NCI-H82 treated with DMSO at 0.1 percent for 48 hours (cell line): Measurements from ENCODE around the gene MAP3K5.
A peak's percentile ranks its signal among the peaks of the same experiment; 100 is the strongest.

Experiments
- DNase-seq: peaks from one replicate; lab custom pipeline; 2025; ENCODE audit not compliant: unreplicated experiment; lab: John Stamatoyannopoulos, UW

MAP3K5 gene

DNA sequence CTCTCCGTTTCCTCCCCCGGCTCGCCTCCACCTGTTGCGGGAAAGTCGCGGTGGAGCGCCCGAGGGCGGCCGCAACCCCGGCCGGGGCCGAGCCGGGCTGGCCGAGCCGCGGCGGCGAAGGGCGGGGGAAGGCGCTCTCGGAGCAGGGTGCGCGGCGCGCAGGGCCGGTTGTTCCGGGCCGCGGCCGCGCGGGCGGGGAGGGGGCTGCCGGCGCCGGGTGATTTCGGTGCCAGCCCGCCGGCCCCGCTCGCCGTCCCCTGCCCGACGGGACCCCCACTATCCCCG, 242.3 kb downstream of the MAP3K5 start:
- no peak for DNase-seq

DNA sequence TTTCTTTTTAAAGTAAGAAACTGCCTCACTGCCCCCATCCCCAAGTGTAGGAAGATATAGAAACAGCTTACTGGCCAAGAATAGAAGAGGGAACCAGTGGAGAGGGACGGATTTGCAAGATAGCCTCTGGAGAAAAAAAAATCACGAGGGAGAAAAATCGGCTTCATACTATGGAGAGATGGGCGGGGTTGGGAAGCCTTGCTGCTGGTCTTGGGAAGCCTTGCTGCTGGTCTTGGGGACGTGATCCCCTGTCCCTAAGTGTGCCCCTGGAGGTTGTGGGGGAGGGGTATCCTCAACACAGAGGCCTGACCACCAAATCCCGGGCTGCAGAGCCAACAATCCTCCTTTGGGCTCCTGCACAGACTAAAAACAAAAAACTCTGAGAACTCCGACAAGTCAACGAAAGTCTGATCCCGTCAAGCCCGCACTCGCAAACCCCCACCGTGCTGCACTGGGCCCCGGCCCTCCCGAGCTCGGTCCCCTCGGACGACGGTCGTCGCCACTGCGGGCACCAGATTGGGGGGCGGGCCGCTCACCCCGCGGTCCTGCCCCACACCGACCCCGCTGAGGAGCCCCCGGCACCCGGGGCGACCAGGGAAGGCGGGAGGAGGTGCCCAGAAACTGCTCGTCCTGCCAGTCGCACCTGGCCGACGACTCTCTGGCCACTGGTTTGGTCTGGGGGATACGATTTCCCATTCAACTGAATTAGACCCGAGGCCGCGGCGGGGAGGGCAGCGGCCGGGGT, 242.8 kb downstream of the MAP3K5 start:
- no peak for DNase-seq

DNA sequence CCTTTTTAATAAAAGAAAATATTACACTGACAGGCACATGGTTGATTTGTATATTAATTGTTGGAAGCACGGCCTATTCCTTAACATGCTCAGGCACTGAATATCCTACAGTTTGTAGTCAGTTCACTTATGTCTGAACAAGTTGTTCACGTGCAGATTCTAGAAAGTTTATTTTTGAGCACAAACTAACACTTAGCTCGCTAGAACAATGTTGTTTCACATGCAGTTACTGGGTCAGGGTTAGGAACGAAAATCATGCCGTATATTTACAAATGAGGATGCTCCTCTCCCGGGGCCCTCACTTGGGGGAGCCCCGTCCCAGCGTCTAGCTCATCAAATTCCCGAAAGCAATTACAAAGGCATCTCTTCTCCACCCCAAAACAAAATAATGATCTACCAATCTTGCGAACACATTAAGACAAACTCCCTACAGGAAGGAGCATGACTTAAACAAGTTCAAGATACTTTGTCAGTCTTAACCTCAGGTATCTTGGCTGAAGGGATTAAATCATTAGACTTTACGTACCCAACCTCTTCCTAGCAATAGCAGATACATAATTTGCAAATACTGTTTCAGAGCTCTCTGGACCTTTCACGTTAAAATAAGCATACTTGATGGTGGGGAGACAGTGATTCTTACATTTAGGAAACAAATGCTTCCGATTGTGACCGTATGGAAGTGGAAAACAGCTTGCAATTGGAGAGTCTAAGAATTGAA, 243.5 kb downstream of the MAP3K5 start:
- DNase-seq: no peak

DNA sequence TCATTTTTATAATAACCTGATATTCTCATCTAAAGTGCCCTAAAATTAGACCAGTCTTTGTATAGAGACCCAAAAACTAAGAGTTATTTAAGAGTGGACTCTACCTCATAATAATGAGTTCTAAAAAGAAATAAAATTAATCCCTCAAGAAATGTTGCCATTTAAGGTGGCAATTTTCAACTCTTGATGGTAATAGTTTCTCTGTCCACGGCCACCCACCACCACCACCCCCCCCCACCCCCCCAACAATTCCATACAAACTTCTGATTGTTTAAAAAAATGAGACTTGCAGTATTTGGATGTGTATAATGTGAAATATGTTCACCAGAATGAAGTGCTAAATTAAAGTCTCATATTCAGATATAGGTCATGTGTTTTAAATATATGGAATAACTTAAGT, 244.4 kb downstream of the MAP3K5 start:
- DNase-seq: no peak

DNA sequence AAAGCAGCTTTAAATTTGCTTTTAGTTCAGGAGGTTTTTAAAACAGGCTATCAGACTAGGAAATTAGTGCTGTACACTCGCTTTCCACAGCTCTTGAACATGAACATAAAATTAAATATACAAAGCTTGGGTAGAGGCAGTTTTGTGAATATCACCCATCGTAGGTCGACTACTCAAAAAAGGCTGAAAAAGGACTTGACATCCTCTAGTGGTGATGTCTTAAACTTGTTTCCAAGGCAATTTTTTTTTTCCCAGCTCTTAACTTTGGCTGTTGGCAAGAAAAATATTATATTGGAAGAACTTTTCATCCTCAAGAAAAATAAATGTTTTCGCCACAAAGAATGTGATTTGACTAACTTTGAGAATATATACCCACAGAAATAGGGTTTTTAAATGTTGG, 244.9 kb downstream of the MAP3K5 start:
- no peak for DNase-seq

DNA sequence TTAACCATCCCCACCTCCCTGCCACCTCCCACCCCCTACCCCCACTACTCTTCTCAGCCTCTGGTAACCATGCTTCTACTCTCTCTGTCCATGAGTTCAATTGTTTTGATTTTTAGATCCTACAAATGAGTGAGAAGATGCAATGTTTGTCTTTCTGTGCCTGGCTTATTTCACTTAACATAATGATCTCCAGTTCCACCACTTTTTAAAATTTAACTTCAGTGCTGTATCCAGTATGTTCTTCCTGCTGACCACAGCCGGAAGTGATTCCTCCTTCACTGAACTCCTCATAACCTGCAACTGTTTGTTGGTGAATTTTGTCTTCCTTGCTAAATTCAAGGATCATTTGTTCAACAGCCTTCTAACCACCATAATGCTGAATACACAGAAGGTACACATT, 245.9 kb downstream of the MAP3K5 start:
- no peak for DNase-seq

DNA sequence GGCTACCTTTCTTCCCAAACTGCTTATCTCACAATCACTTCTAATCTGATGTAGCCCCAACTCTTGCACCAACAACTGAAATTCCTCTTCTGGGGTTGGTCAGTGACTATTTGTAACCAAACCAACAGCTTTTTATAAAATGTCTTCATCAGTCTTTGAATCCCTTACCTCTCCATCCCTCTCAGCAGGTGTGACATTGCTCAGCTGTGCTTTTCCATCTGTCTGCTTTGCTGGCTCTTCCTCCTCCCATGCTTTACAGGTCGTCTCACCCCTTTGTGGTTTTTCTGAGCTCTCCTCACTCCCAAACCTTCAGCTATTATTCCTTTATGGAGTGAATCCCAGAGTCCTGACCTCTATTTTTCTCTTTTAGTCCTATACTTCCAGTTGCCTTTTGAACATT, 248.0 kb downstream of the MAP3K5 start:
- DNase-seq: no peak

DNA sequence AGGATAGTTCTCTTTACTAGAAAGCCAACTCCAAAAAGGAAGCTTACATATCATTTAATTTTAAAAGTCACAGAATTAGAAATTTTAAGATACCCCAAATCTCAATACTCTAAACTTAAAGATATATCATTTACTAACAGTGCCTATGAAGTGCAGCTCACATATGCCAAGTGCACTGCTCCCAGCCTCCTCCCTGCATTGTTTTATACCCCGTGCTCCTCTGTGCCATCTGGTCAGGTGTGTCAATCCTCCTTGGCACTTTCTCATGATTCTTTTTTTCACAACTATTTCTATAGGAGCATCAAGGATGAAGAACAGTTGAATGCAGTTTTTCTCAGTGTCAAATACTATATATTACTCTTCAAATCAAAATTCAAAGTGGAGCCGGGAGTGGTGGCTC, 250.9 kb downstream of the MAP3K5 start:
- DNase-seq: no peak

DNA sequence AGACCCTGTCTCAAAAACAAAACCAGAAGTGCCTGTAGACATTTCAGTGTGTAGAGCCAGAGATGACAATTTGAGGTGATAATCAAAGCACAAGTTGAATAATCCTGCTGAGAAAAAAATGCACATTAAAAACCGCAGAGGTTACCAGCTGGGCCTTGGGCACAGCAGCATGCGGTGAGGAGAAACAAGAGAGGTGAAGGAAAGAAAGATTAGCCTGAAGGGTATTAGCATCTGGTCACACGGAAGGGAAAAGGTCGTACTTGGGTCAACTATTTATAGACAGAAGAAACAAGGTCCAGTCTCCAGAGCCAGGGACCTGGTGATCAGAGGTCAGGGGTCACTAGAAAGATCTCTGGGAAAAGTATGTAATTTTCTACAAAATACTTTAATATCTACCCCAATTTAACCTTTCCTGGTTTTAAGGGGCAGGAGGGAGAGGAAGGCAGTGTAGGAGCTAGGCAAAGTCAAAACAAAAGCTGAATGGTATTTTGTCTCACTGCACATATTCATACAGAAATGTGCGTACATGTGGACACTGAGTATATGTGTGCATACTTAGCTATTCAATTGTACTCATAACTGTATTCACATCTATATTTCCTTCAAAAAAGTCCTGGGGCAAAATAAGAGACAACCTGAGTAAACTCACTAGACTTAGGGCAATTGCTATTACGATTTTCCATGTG, 252.2 kb downstream of the MAP3K5 start:
- no peak for DNase-seq

DNA sequence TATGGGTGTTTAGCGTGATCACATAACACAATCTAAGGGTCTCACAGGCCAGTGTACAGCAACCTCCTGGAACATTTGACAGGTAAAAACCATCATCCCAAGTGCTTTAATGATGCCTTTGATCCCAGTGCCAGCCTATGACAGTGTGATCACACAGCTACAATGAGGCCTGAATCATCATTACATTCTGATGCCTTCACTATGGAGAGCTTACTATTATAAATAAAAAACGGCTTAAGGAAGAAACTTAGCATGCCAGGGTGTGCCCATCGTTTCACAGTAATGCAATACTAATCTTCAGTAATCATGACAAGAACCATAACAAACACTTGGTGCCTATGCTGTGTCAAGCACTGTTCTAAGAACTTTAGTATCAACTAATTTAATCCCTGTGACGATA, 253.4 kb downstream of the MAP3K5 start:
- DNase-seq: no peak

DNA sequence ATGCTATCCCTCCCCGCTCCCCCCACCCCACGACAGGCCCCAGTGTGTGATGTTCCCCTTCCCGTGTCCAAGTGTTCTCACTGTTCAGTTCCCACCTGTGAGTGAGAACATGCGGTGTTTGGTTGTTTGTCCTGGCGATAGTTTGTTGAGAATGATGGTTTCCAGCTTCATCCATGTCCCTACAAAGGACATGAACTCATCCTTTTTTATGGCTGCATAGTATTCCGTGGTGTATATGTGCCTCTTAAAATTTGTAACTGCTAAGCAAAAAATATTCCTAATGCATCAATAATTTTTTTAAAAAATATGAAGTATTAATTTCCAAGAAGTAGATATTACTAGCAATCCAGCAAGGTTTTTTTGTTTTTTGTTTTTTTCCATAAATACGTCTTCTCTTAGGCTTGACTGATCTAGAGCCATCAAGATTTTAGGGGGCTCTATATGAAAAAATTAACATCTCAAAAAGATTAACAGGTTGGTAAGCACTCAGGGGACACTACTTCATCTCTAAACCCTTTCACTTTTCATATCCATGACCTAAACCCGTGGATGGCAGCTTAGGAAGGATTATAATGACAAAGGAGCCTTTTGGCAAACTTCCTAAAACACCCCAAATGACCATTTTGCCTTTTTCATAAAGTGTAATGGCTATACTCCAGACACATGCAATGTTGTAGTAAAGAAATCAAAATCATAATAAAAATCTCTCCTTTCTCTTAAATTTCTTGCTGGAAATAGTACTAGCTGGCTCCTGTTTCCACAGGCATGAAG, 256.2 kb downstream of the MAP3K5 start:
- no peak for DNase-seq

DNA sequence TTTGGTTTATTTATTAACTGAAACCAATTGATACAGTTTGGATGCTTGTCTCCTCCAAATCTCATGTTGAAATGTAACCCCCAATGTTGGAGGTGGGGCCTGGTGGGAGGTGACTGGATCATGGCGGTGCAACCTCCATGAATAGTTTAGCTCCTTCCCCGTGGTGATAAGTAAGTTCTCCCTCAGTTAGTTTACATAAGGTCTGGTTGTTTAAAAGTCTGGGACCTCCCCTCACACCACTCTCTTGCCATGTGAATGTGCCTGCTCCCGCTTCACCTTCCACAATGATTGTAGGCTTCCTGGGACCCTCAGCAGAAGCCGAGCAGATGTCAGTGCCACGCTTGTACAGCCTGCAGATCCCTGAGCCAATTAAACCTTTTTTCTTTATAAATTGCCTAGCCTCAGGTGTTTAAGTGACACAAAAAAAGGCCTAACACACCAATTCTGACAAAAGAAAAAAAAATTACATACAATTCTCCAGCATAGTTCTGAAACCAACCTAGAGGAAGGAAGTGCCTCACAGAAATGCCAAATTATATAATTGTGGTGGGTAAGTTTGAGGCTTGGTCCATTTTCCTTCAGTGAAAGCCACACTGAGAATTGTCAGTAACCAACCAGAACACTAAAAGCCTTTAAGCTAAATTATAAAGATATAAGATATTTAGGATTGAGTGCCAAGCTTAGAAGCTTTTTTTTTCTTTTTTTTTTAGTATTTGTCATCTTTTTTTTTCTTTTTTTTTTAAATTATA, 257.1 kb downstream of the MAP3K5 start:
- no peak for DNase-seq

DNA sequence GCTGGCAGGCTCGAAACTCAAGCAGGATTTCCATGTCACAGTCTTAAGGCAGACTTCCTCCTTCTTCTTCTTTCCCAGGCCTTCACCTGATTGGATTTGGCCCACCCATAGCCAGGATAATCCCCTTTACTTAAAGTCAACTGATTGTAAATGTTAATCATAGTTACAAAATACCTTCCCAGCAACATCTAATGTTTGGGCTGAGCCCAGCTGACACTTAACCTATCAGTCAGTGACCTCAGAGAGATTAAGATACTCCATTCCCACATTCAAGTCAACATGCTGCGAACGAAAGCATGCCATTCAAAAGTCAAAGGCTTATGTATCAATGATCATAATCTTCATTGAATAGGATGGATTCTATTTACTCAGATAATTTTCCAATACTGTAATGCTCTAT, 258.0 kb downstream of the MAP3K5 start:
- DNase-seq: peak; percentile 23

DNA sequence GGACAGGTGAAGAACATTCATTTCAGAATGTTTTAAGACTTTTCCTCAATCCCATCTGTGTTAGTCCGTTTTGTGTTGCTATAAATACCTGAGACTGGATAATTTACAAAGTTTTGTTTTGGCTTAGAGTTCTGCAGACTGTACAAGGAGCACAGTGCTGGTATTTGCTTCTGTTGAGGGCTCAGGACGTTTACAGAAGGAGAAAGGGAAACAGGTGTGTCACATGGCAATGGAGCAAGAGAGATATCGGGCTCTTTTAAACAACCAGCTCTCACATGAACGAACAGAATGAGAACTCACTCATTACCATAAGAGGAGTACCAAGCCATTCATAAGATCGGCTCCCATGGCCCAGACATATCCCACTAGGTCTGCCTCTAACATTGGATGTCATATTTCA, 258.8 kb downstream of the MAP3K5 start:
- DNase-seq: no peak

DNA sequence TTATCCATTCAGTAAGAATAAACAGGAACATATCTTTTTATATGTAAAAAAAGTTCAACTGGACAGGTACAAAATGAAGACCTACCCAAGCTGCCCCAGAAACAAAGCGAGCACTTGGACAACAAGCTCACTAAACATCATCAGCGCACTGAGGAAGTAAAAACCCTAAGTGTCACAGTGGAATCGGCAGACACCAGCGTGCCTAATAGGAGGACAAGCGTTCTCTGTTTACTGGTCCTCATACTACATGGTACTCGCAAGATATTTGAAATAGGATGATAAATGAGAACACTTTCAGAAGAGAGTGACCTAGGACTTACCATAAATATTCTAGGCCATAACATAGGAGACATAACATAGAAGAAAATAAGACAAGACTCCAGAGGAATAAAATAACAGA, 260.2 kb downstream of the MAP3K5 start:
- DNase-seq: no peak

DNA sequence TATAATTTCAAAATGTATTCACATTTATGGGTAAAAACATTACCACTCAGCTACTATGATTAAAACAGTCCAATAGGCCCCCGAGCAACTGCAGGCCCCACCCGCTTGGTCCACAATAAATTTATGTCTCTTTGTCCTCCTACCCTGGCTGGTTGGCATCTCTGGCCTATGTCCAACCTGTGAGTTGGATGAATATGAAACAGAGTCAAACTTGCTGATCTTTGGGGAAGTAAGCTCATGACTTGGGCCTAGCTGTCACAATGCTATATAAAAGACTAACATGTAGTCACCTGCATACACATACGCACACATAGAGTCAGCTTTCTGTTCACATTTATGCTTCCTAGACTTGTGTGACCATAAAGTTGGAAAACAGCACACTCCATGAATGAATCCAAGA, 262.6 kb downstream of the MAP3K5 start:
- no peak for DNase-seq

DNA sequence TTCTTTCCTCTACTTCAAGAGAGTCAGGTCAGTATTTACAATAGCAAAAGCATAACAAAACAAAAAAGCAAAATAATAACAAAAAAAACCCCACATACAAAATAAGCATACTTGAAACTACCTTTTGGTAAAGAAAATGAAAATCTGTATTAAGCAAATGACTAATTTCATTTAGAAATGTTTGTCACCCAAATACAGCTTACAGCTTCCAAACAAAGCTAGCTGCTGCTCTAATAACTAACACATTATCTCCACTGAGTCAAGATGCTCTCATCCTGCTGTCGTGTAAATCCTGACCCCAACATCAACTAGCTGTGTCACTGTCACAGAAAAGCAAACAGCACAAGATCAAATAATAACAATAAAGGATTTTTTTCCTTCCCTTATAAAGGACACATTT, 263.8 kb downstream of the MAP3K5 start:
- DNase-seq: no peak

DNA sequence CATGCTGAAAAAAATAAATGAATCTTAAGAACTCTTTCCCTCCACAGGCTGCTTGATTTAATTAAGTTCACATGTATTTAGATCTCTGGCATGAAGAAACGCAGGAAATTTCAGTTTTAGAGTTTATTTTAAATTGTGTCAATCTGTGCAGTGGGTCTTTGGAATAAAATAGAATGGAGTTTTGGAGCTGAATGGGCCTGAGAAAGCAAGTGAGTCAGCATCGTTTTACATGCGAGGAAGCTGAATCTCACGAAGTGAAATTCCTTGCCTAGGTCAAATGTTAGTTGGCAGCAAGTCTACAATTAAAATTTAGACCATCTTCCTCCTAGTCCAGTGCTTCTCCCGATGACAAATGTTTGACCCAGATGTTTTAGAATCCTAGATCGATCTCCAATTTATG, 264.4 kb downstream of the MAP3K5 start:
- DNase-seq: no peak

DNA sequence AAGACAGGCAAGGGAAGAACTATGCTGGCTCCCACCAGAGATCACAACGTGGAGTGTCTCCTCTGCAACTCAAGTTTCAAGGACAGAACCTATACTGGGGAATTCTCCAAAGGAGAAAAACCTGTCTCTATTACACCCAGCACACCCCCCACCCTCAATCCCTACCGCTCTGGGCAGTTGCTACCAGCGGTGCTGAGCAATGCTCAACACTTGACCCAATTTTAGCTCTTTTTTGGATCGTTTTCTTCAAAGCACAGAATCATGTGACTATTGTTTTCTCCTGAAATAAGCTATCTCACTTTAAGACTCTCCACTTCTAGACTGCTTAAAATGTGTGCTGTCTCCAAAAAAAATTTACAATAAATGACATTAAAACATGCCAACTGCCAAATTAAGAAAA, 265.3 kb downstream of the MAP3K5 start:
- no peak for DNase-seq

DNA sequence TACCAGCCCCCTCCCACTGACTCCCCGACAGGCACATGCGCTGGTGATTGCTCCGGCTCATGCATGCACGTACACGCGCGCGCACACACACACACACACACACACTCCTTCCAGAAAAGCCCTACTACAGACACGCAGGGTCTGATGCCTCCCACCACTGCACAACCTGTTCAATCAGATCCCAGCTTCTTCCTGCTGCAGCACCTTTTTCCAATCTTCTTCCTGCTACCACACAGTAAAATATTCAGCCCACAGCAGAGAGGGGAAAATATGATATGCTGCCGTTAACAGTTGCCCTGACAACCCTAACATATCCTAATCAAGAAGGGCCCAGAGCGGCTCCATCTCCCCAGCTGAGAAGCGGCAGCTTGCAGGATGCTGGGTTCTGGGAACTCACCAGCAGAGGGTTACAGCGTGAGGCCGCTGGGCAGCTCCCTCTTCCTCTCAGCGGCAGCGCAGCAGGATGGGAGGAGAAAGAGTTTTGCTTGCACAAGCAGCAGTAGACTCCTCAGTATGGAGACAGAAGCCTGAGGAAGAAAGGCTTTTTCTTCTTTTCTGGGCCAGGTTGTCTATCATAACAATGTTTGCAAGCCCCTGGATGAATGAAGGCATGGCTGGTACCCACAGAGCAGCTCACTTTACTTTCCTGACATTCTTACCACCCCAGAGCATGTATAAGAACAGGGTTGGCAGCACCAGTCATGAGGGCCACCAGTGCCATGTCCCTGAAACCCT, 265.9 kb downstream of the MAP3K5 start:
- no peak for DNase-seq
